Transverse colon (tissue), 4 donors: ENCODE data around the gene FRG1. TPM values are rescaled to one million over a fixed set of nuclear protein-coding genes. Genes with fewer than 3 reads are reported as not detected.
"Not testable (repeated sequence)": the region's sequence is repeated elsewhere in the genome, so short reads cannot be mapped to it uniquely, and the experiment has no call there.

Experiments
- DNase-seq: peaks from one replicate; pipeline ENCODE4 v3.0.0-alpha.2; 2019
- H3K27ac ChIP-seq, 4 donors: fragments of 200-600 bp; sonication (generic); 2 replicates each; pipeline ENCODE4 v1.5.1; 2016 to 2018; ENCODE audit warnings: inconsistent platforms in 4 of 4
- H3K27me3 ChIP-seq: fragments of 200-600 bp; sonication (generic); 2 replicates; pipeline ENCODE4 v1.5.1; 2017; ENCODE audit warnings: inconsistent platforms
- H3K36me3 ChIP-seq, 4 donors: fragments of 200-600 bp; sonication (generic); 2 replicates each; pipeline ENCODE4 v1.5.1; 2017 to 2019; ENCODE audit warnings: inconsistent platforms in 4 of 4
- H3K4me1 ChIP-seq, 4 donors: fragments of 200-600 bp; sonication (generic); 2 replicates each; pipeline ENCODE4 v1.5.1; 2017 to 2020; ENCODE audit warnings: inconsistent platforms in 4 of 4
- H3K4me3 ChIP-seq, 4 donors: fragments of 200-600 bp; sonication (generic); 1 replicate in 1 of 4; 2 replicates in 3 of 4; pipeline versions ENCODE4 v1.5.1 to v1.6.1; 2017 to 2019; ENCODE audit warnings: inconsistent platforms in 4 of 4
- H3K9me3 ChIP-seq, 2 donors: fragments of 200-600 bp; sonication (generic); 2 replicates each; pipeline ENCODE4 v1.5.1; 2017 to 2019; ENCODE audit warnings: inconsistent platforms in 2 of 2
- CTCF ChIP-seq, 5 experiments: fragments of 200-600 bp in 3 of 5; fragments of 450-650 bp in 2 of 5; sonication (generic) in 3 of 5; IDR thresholded peaks; 1 replicate in 2 of 5; 2 replicates in 3 of 5; pipeline ENCODE4 v1.5.1; 2016 to 2017; ENCODE audit warnings: antibody characterized with exemption in 5 of 5, inconsistent platforms in 3 of 5, mild to moderate bottlenecking in 2 of 5, moderate library complexity in 1 of 5
- EP300 ChIP-seq: sonication (generic); formaldehyde crosslinking; IDR thresholded peaks from one replicate; pipeline ENCODE4 v1.6.1; 2017; ENCODE audit warnings: antibody characterized with exemption, low read depth
- POLR2A ChIP-seq: fragments of 450-650 bp; IDR thresholded peaks from one replicate; pipeline ENCODE4 v1.6.1; 2016; ENCODE audit warnings: antibody characterized with exemption, mild to moderate bottlenecking, moderate library complexity
- POLR2AphosphoS5 ChIP-seq, 3 donors: sonication (generic); formaldehyde crosslinking; IDR thresholded peaks; one replicate each; pipeline ENCODE4 v1.6.1; 2016; ENCODE audit warnings: antibody characterized with exemption in 3 of 3
- WGBS, 2 donors: methylation state at CpG; one replicate each; pipeline ENCODE4 v1.1.5; 2018; ENCODE audit warnings: low coverage in 1 of 2; 5-methylcytosine and 5-hydroxymethylcytosine counted together
- in situ Hi-C, 4 donors: fragments of 200-750 bp; cut with MboI; loops; one replicate each; pipeline versions ENCODE4 v1.15.0 to v1.15.1; 2017; ENCODE audit warnings: low sequenced_read_pairs in 3 of 4, low pct_ligation_motif_present in 1 of 4, low pct_unique_long_range_greater_than_20kb in 1 of 4
- intact Hi-C: fragments of 100-400 bp; cut with DNase I; formaldehyde crosslinking; loops from one replicate; pipeline ENCODE4 v1.15.1; 2023; ENCODE audit warnings: low total_unique reads
- small RNA-seq, 4 donors: library from RNA; depleted of rRNA; stranded (forward); fragments of <200 nt; gene quantifications; one replicate each; pipeline ENCODE3, GENCODE V24; 2016
- total RNA-seq, 4 donors: library from RNA; depleted of rRNA; stranded (reverse); fragments of >200 nt; gene quantifications; one replicate each; pipeline ENCODE4 v1.1.0, GENCODE V29; 2016

FRG1 gene
- total RNA-seq, 4 donors from 2014 or later, result 7.1 to 42.2 (median 19.4) TPM

GRCh38 chr4:189985651-189986243, 45.1 kb downstream of the FRG1 start:
- H3K27me3 ChIP-seq, H3K9me3 ChIP-seq, H3K4me3 ChIP-seq, H3K27ac ChIP-seq, H3K4me1 ChIP-seq, intact Hi-C loops, H3K36me3 ChIP-seq, DNase-seq, in situ Hi-C loops: not testable (repeated sequence)
- WGBS, 2 donors, result 59% methylated on average over 4 of the region's 4 CpGs; no CpG with 5 or more reads in 1 of the 2 donors

GRCh38 chr4:189988877-189989431, 48.3 kb downstream of the FRG1 start:
- H3K27me3 ChIP-seq, result no peaks in the 10 kb centered on the region
- H3K4me3 ChIP-seq, result no peak overlapping the region
- no peak overlapping the region for H3K27ac ChIP-seq
- intact Hi-C loops (no loop called here), in situ Hi-C loops (no loop called here)
- H3K36me3 ChIP-seq, result no peaks in the 10 kb centered on the region
- no peak for TF ChIP-seq EP300
- TF ChIP-seq POLR2AphosphoS5 (IDR thresholded peaks at IDR 0.05), result no peak
- TF ChIP-seq CTCF (IDR thresholded peaks at IDR 0.05), result no peak
- TF ChIP-seq POLR2A, result no peak
- no peak for DNase-seq
- WGBS, 2 donors, result 44 to 45% methylated on average over 2 to 3 of the region's 3 CpGs
- H3K4me1 ChIP-seq, result no peaks in the 10 kb centered on the region
- no peaks in the 10 kb centered on the region for H3K9me3 ChIP-seq

GRCh38 chr4:189989941-189990340, 49.3 kb downstream of the FRG1 start:
- 50% methylated on average over 1 of the region's 3 CpGs; no CpG with 5 or more reads in 1 of the 2 donors for WGBS, 2 donors
- DNase-seq, H3K4me3 ChIP-seq, intact Hi-C loops, H3K4me1 ChIP-seq, in situ Hi-C loops, H3K27ac ChIP-seq, H3K9me3 ChIP-seq, H3K36me3 ChIP-seq, H3K27me3 ChIP-seq: not testable (repeated sequence)

Small RNA genes lying within 50 kb of the gene (small RNA-seq; reads per million reads assigned to genes)
- 0 reads per million in 4 donors for gene MLLT10P2

Other genes with a start within 250 kb of the FRG1 start
- gene FRG2, start 86.4 kb downstream of the FRG1 start, total RNA-seq, result not detected
- gene DBET, start 123.6 kb downstream of the FRG1 start, total RNA-seq, result not detected
- gene DUX4, start 232.9 kb downstream of the FRG1 start, total RNA-seq, result not detected